ENCODE measurements around the gene SPINK5.

SPINK5 gene

DNA sequence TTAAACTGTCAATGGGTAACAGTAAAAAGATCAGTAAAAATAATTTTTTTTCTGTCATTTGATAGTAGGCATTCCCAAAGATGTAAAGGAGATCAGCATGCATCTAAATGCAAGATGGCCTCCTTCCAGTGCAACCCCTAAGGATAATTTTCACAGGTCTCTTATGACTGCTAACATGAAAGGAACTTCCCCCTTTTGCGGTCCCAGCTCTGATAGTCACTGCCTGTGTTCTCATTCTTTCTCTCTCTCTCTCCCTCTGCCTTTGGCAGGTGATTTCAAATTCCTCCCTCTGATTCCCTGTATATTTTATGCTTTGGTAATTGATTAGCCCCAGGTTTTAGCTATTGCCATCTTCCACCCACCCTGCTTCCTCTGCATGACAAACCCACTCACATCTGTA lies 113.4 kb downstream of the SPINK5 start:
- no peak for DNase-seq (ENCODE audit: low read depth in 3 of 3)

GRCh38 chr5:148179234-148179824 lies 115.5 kb downstream of the SPINK5 start:
- DNase-seq (ENCODE audit: low read depth in 3 of 3): no peak

GRCh38 chr5:148186248-148187003 lies 122.6 kb downstream of the SPINK5 start:
- no peak for DNase-seq (ENCODE audit: low read depth in 3 of 3)
